ENCODE data around the gene BPHL. TPM values are rescaled to one million over a fixed set of nuclear protein-coding genes. Genes with fewer than 3 reads are reported as not detected.
A peak's percentile ranks its signal among the peaks of the same experiment; 100 is the strongest.
"Not testable (repeated sequence)": the region's sequence is repeated elsewhere in the genome, so short reads cannot be mapped to it uniquely, and the experiment has no call there.

Gene BPHL
- total RNA-seq, 1 experiment from 2014 or later = 29.5 TPM

GRCh38 chr6:3195695-3196497 is 77.4 kb downstream of the BPHL start:
- DNase-seq = peak; percentile 49 to 55
- Histone ChIP-seq H3K9me3 (no peaks in the 10 kb centered on the region), H3K36me3 (ENCODE audit: control insufficient read depth, insufficient read depth, low read length) (no peaks in the 10 kb centered on the region), H3K27me3 (replicated peaks; ENCODE audit: control insufficient read depth, insufficient read depth, low read length) (no peaks in the 10 kb centered on the region), H3K4me3 (ENCODE audit: low read depth, low read length) (no peak overlapping the region), H3K4me1 (no peaks in the 10 kb centered on the region)
- TF ChIP-seq CTCF (IDR thresholded peaks at IDR 0.05; ENCODE audit: insufficient read depth in 1 of 2, low read depth in 1 of 2, low read length in 1 of 2, severe bottlenecking in 1 of 2, unreplicated experiment in 1 of 2) = peak in 1 of 2 experiments; percentile 24
- H3K4me3 Mint-ChIP-seq (ENCODE audit: unreplicated experiment) = no peak overlapping the region
- H3K9me3 Mint-ChIP-seq (ENCODE audit: unreplicated experiment) = no peaks in the 10 kb centered on the region
- ChIA-PET CTCF (interaction anchor here (0.6 to 1.7 kb wide), 4 partner anchors 33 to 39 kb away, joined by 3 to 9 read pairs (median 4); partner anchors contain the start of gene TUBB2A), POLR2A (interaction anchor here (0.6 kb wide), 1 partner anchor 197 kb away, joined by 9 read pairs; no protein-coding TSS in a partner anchor)
- H3K27ac Mint-ChIP-seq (ENCODE audit: unreplicated experiment) = no peak overlapping the region
- H3K36me3 Mint-ChIP-seq (ENCODE audit: insufficient read depth, unreplicated experiment) = no peaks in the 10 kb centered on the region
- BruUV-seq (replicated peaks) = no TSS peak
- no peaks in the 10 kb centered on the region for H3K4me1 Mint-ChIP-seq (ENCODE audit: low read depth, unreplicated experiment)
- no peaks in the 10 kb centered on the region for H3K27me3 Mint-ChIP-seq (ENCODE audit: insufficient read depth, unreplicated experiment)
- intact Hi-C loops (cut with micrococcal nuclease; ENCODE audit: unreplicated experiment) = loop anchor here (1.0 to 2.0 kb wide), 2 partner anchors 33 to 70 kb away; no protein-coding TSS in a partner anchor

- no TSS peak for BruUV-seq (replicated peaks)
- no peak for DNase-seq
- Mint-ChIP-seq H3K4me3 (ENCODE audit: unreplicated experiment) (no peak overlapping the region), H3K36me3 (ENCODE audit: insufficient read depth, unreplicated experiment) (no peaks in the 10 kb centered on the region), H3K27ac (ENCODE audit: unreplicated experiment) (no peak overlapping the region), H3K9me3 (ENCODE audit: unreplicated experiment) (no peaks in the 10 kb centered on the region), H3K27me3 (ENCODE audit: insufficient read depth, unreplicated experiment) (no peaks in the 10 kb centered on the region), H3K4me1 (ENCODE audit: low read depth, unreplicated experiment) (no peaks in the 10 kb centered on the region)
- H3K27me3 ChIP-seq (replicated peaks; ENCODE audit: control insufficient read depth, insufficient read depth, low read length) = no peaks in the 10 kb centered on the region
- no peaks in the 10 kb centered on the region for H3K36me3 ChIP-seq (ENCODE audit: control insufficient read depth, insufficient read depth, low read length)
- H3K4me3 ChIP-seq (ENCODE audit: low read depth, low read length) = no peak overlapping the region
- POLR2A ChIA-PET = no interaction called here
- no peaks in the 10 kb centered on the region for H3K4me1 ChIP-seq
- CTCF ChIA-PET = interaction anchor here (0.8 kb wide), 2 partner anchors 34 to 35 kb away, joined by 3 read pairs; no protein-coding TSS in a partner anchor
- intact Hi-C loops (cut with micrococcal nuclease; ENCODE audit: unreplicated experiment) = loop anchor here (1.0 kb wide), 1 partner anchor 70 kb away; no protein-coding TSS in a partner anchor
- TF ChIP-seq CTCF (IDR thresholded peaks at IDR 0.05; ENCODE audit: insufficient read depth in 1 of 2, low read depth in 1 of 2, low read length in 1 of 2, severe bottlenecking in 1 of 2, unreplicated experiment in 1 of 2) = no peak
- no peaks in the 10 kb centered on the region for H3K9me3 ChIP-seq
These were observed 78.3 kb downstream of the BPHL start for GRCh38 chr6:3196770-3197169.

- H3K4me1 Mint-ChIP-seq (ENCODE audit: low read depth, unreplicated experiment); H3K27me3 Mint-ChIP-seq (ENCODE audit: insufficient read depth, unreplicated experiment); intact Hi-C loops (cut with micrococcal nuclease; ENCODE audit: unreplicated experiment): not testable (repeated sequence)
These were observed 79.2 kb downstream of the BPHL start for GRCh38 chr6:3197734-3198133.

More at GRCh38 chr6:3197734-3198133, 79.2 kb downstream of the BPHL start:
- DNase-seq; H3K36me3 ChIP-seq (ENCODE audit: control insufficient read depth, insufficient read depth, low read length); H3K4me1 ChIP-seq; H3K9me3 ChIP-seq; H3K36me3 Mint-ChIP-seq (ENCODE audit: insufficient read depth, unreplicated experiment); H3K4me3 Mint-ChIP-seq (ENCODE audit: unreplicated experiment); H3K27me3 ChIP-seq (replicated peaks; ENCODE audit: control insufficient read depth, insufficient read depth, low read length); BruUV-seq (replicated peaks); POLR2A ChIA-PET; H3K27ac Mint-ChIP-seq (ENCODE audit: unreplicated experiment); H3K4me3 ChIP-seq (ENCODE audit: low read depth, low read length); H3K9me3 Mint-ChIP-seq (ENCODE audit: unreplicated experiment); CTCF ChIA-PET: not testable (repeated sequence)
